Keratinocyte (primary cell): ENCODE results near the gene HCFC1. TPM values are rescaled to one million over a fixed set of nuclear protein-coding genes. Genes with fewer than 3 reads are reported as not detected.
A peak's percentile ranks its signal among the peaks of the same experiment; 100 is the strongest.

Experiments
- DNase-seq: peaks from one replicate; pipeline ENCODE4 v3.0.0-alpha.2; 2011; ENCODE audit warnings: low read depth, missing footprints, low spot score
- FAIRE-seq: peaks from 2 replicates; lab custom pipeline; 2011; peaks lifted over from hg19 to GRCh38; lab: Jason Lieb, UNC
- H2AFZ ChIP-seq: 2 replicates; pipeline ENCODE4 v1.6.0; 2012; ENCODE audit warnings: low read length, control low read depth, inconsistent platforms; ENCODE audit not compliant: control insufficient read depth
- H3K27ac ChIP-seq: 2 replicates; pipeline ENCODE4 v1.5.1; 2011; ENCODE audit warnings: low read length; ENCODE audit not compliant: control insufficient read depth, insufficient read depth
- H3K27me3 ChIP-seq: 3 replicates; pipeline ENCODE4 v1.6.0; 2011; ENCODE audit warnings: low read length; ENCODE audit not compliant: control insufficient read depth, insufficient read depth; ENCODE audit errors: extremely low read depth
- H3K36me3 ChIP-seq, 2 experiments: 2 replicates in 1 of 2; 3 replicates in 1 of 2; pipeline ENCODE4 v1.5.1; 2011; ENCODE audit warnings: low read length in 2 of 2, mild to moderate bottlenecking in 1 of 2; ENCODE audit not compliant: control insufficient read depth in 2 of 2, insufficient read depth in 2 of 2; ENCODE audit errors: extremely low read depth in 1 of 2
- H3K4me1 ChIP-seq: 3 replicates; pipeline ENCODE4 v1.5.1; 2011; ENCODE audit warnings: low read length; ENCODE audit not compliant: control insufficient read depth, insufficient read depth; ENCODE audit errors: extremely low read depth
- H3K4me2 ChIP-seq: 3 replicates; pipeline ENCODE4 v1.6.0; 2011; ENCODE audit warnings: low read depth, low read length; ENCODE audit not compliant: control insufficient read depth, insufficient read depth; ENCODE audit errors: extremely low read depth
- H3K4me3 ChIP-seq, 3 experiments: fragments of 200-600 bp in 1 of 3; sonication (generic) in 1 of 3; 2 replicates in 2 of 3; 3 replicates in 1 of 3; pipeline ENCODE4 v1.5.1; 2011 to 2016; ENCODE audit warnings: low read length in 3 of 3, mild to moderate bottlenecking in 3 of 3, control low read depth in 2 of 3, inconsistent platforms in 1 of 3, low read depth in 1 of 3, mixed read lengths in 1 of 3, mixed run types in 1 of 3, moderate library complexity in 1 of 3; ENCODE audit not compliant: control insufficient read depth in 2 of 3, insufficient read depth in 2 of 3; ENCODE audit errors: extremely low read depth in 1 of 3
- H3K79me2 ChIP-seq: 2 replicates; pipeline ENCODE4 v1.6.0; 2012; ENCODE audit warnings: low read length; ENCODE audit not compliant: control insufficient read depth, insufficient read depth
- H3K9ac ChIP-seq: 3 replicates; pipeline ENCODE4 v1.6.0; 2011; ENCODE audit warnings: low read length; ENCODE audit not compliant: control insufficient read depth, insufficient read depth; ENCODE audit errors: extremely low read depth
- H3K9me1 ChIP-seq: 3 replicates; pipeline ENCODE4 v1.6.0; 2011; ENCODE audit warnings: low read length; ENCODE audit not compliant: control insufficient read depth, insufficient read depth; ENCODE audit errors: extremely low read depth
- H3K9me3 ChIP-seq: 2 replicates; pipeline ENCODE4 v1.5.1; 2012; ENCODE audit warnings: low read depth, low read length; ENCODE audit not compliant: control insufficient read depth
- H4K20me1 ChIP-seq: 3 replicates; pipeline ENCODE4 v1.6.0; 2011; ENCODE audit warnings: low read length; ENCODE audit not compliant: control insufficient read depth, insufficient read depth; ENCODE audit errors: extremely low read depth
- CTCF ChIP-seq, 3 experiments: IDR thresholded peaks in 1 of 3; conservative IDR thresholded peaks in 1 of 3; optimal IDR thresholded peaks in 1 of 3; 2 replicates in 2 of 3; 3 replicates in 1 of 3; pipeline versions ENCODE3 to v1.5.1; 2011; ENCODE audit warnings: low read length in 3 of 3, mild to moderate bottlenecking in 3 of 3, moderate library complexity in 2 of 3, control low read depth in 1 of 3, inconsistent platforms in 1 of 3; ENCODE audit not compliant: insufficient read depth in 2 of 3; ENCODE audit errors: extremely low read depth in 1 of 3
- EZH2 ChIP-seq: IDR thresholded peaks from one replicate; pipeline ENCODE4 v1.6.1; 2012; ENCODE audit warnings: inconsistent platforms, mild to moderate bottlenecking, low read length, moderate library complexity
- dilution Hi-C: fragments of 300-500 bp; cut with MboI; formaldehyde crosslinking; loops from one replicate; pipeline ENCODE4 v1.7.0; 2020; ENCODE audit warnings: low sequenced_read_pairs; ENCODE audit not compliant: extremely low pct_ligation_motif_present
- polyA plus RNA-seq, 5 experiments: library from polyadenylated mRNA; depleted of rRNA in 3 of 5; stranded (reverse) in 3 of 5; stranded (forward) in 1 of 5; unstranded in 1 of 5; fragments of >200 nt; gene quantifications; 1 replicate in 1 of 5; 2 replicates in 3 of 5; 3 replicates in 1 of 5; pipeline versions ENCODE4 v1.2.1 to v1.2.3, GENCODE V29; 2011 to 2012; ENCODE audit warnings: missing spikeins in 2 of 5, low read depth in 1 of 5, low replicate concordance in 1 of 5

The HCFC1 gene
- polyA plus RNA-seq, 1 donor (not counting 4 experiments of a cell fraction or from before 2014, with no cell fraction given): 2.7 TPM

- peak overlapping the region in 2 of 3 experiments; percentile 70 to 84 for H3K4me3 ChIP-seq
- no peak for TF ChIP-seq EZH2
- TF ChIP-seq CTCF (optimal IDR thresholded peaks at IDR 0.05 in 1 of 3, IDR thresholded peaks at IDR 0.05 in 1 of 3, conservative IDR thresholded peaks at IDR 0.05 in 1 of 3; ENCODE audit: extremely low read depth in 1 of 3, insufficient read depth in 2 of 3, low read length in 3 of 3): no peak
- H3K27me3 ChIP-seq: no peaks in the 10 kb centered on the region
- H3K4me2 ChIP-seq: peak overlapping the region; percentile 83
- H3K27ac ChIP-seq: no peak overlapping the region
- H3K9me1 ChIP-seq: no peaks in the 10 kb centered on the region
- H4K20me1 ChIP-seq: peaks cover 20% of the 10 kb centered on the region
- H3K79me2 ChIP-seq: peaks cover 76% of the 10 kb centered on the region
- DNase-seq (no peak), FAIRE-seq (no peak)
- H2AFZ ChIP-seq: no peak overlapping the region
- H3K4me1 ChIP-seq: peaks cover 18% of the 10 kb centered on the region
- peaks cover under 1 to 12% of the 10 kb centered on the region in 2 experiments for H3K36me3 ChIP-seq
- no peaks in the 10 kb centered on the region for H3K9me3 ChIP-seq
- dilution Hi-C loops: no loop called here
- H3K9ac ChIP-seq: peak overlapping the region; percentile 99
Observed at GRCh38 chrX:153968754-153969124, 2.9 kb downstream of the HCFC1 start.

DNA sequence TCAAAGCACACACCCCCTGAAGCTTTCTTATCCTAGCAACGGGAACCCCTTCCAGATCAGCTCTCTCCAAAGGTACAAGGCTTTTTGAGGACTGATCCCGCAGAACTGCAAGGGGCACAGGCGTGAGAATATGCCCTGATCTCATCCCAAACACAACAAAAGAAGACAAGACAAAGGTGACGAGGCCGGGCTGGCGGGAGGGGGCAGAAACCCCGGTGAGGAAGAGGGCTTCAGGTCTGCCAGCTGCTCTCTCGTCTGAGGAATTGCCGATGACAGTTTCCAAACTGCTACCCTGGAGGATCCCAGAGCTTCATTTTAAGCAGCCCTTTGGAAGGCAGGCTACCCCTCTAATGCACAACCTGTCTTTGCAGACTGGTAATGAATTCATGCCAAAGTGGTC, 3.4 kb downstream of the HCFC1 start:
- H3K36me3 ChIP-seq: peaks cover 2 to 12% of the 10 kb centered on the region in 2 experiments
- dilution Hi-C loops: no loop called here

More for the DNA sequence above, 3.4 kb downstream of the HCFC1 start:
- H3K9me1 ChIP-seq: no peaks in the 10 kb centered on the region
- peaks cover 20% of the 10 kb centered on the region for H4K20me1 ChIP-seq
- DNase-seq (no peak), FAIRE-seq (no peak)
- H3K79me2 ChIP-seq: peaks cover 73% of the 10 kb centered on the region
- H2AFZ ChIP-seq: no peak overlapping the region
- no peaks in the 10 kb centered on the region for H3K9me3 ChIP-seq
- H3K4me2 ChIP-seq: peak overlapping the region; percentile 83
- no peak overlapping the region for H3K9ac ChIP-seq
- no peak overlapping the region for H3K4me3 ChIP-seq
- H3K4me1 ChIP-seq: peaks cover 13% of the 10 kb centered on the region
- no peak for TF ChIP-seq EZH2
- TF ChIP-seq CTCF (optimal IDR thresholded peaks at IDR 0.05 in 1 of 3, IDR thresholded peaks at IDR 0.05 in 1 of 3, conservative IDR thresholded peaks at IDR 0.05 in 1 of 3; ENCODE audit: extremely low read depth in 1 of 3, insufficient read depth in 2 of 3, low read length in 3 of 3): no peak
- no peaks in the 10 kb centered on the region for H3K27me3 ChIP-seq
- no peak overlapping the region for H3K27ac ChIP-seq
